ENCODE measurements around the gene CMTM5.
A peak's percentile ranks its signal among the peaks of the same experiment; 100 is the strongest.

The CMTM5 gene

GRCh38 chr14:23352506-23353432 is 24.1 kb upstream of the CMTM5 start, which contains the start of gene SLC22A17:
SLC22A17 (minus strand) TSS chr14:23352887.
- TF ChIP-seq CTCF (conservative IDR thresholded peaks at IDR 0.05; ENCODE audit: low read depth, low read length): no peak
- DNase-seq (ENCODE audit: low read depth): peak; percentile 92
- peak within 1 kb of the TSS; percentile 69 for H3K4me3 ChIP-seq (ENCODE audit: low read depth, low read length)

- H3K4me3 ChIP-seq (ENCODE audit: low read depth, low read length): no peak overlapping the region
- TF ChIP-seq CTCF (conservative IDR thresholded peaks at IDR 0.05; ENCODE audit: low read depth, low read length): no peak
- no peak for DNase-seq (ENCODE audit: low read depth)
Observed at GRCh38 chr14:23353433-23353780, 23.4 kb upstream of the CMTM5 start.

GRCh38 chr14:23354990-23355389 is 21.9 kb upstream of the CMTM5 start:
- TF ChIP-seq CTCF (conservative IDR thresholded peaks at IDR 0.05; ENCODE audit: low read depth, low read length): no peak
- H3K4me3 ChIP-seq (ENCODE audit: low read depth, low read length): no peak overlapping the region
- no peak for DNase-seq (ENCODE audit: low read depth)

- no peak for DNase-seq (ENCODE audit: low read depth)
- H3K4me3 ChIP-seq (ENCODE audit: low read depth, low read length): no peak overlapping the region
- no peak for TF ChIP-seq CTCF (conservative IDR thresholded peaks at IDR 0.05; ENCODE audit: low read depth, low read length)
Observed at GRCh38 chr14:23355871-23356435, 20.9 kb upstream of the CMTM5 start.

- no peak for DNase-seq (ENCODE audit: low read depth)
- no peak for TF ChIP-seq CTCF (conservative IDR thresholded peaks at IDR 0.05; ENCODE audit: low read depth, low read length)
- H3K4me3 ChIP-seq (ENCODE audit: low read depth, low read length): no peak overlapping the region
Observed at GRCh38 chr14:23356662-23357061, 20.2 kb upstream of the CMTM5 start.

GRCh38 chr14:23357261-23357660 is 19.6 kb upstream of the CMTM5 start:
- no peak overlapping the region for H3K4me3 ChIP-seq (ENCODE audit: low read depth, low read length)
- TF ChIP-seq CTCF (conservative IDR thresholded peaks at IDR 0.05; ENCODE audit: low read depth, low read length): no peak
- DNase-seq (ENCODE audit: low read depth): no peak

Data from choroid plexus epithelial cell (primary cell).